ENCODE results near the gene LIPK.
"Not testable (repeated sequence)": the region's sequence is repeated elsewhere in the genome, so short reads cannot be mapped to it uniquely, and the experiment has no call there.

LIPK gene

GRCh38 chr10:88661018-88661417 is 45.0 kb upstream of the LIPK start:
- no peaks in the 10 kb centered on the region for H3K27me3 ChIP-seq (ENCODE audit: control insufficient read depth, insufficient read depth, low read length)
- no peak overlapping the region for H3K27ac ChIP-seq
- TF ChIP-seq, protein P1, sequence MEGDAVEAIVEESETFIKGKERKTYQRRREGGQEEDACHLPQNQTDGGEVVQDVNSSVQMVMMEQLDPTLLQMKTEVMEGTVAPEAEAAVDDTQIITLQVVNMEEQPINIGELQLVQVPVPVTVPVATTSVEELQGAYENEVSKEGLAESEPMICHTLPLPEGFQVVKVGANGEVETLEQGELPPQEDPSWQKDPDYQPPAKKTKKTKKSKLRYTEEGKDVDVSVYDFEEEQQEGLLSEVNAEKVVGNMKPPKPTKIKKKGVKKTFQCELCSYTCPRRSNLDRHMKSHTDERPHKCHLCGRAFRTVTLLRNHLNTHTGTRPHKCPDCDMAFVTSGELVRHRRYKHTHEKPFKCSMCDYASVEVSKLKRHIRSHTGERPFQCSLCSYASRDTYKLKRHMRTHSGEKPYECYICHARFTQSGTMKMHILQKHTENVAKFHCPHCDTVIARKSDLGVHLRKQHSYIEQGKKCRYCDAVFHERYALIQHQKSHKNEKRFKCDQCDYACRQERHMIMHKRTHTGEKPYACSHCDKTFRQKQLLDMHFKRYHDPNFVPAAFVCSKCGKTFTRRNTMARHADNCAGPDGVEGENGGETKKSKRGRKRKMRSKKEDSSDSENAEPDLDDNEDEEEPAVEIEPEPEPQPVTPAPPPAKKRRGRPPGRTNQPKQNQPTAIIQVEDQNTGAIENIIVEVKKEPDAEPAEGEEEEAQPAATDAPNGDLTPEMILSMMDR (IDR thresholded peaks at IDR 0.05) = no peak
- H3K36me3 ChIP-seq (ENCODE audit: control insufficient read depth, insufficient read depth, low read length) = no peaks in the 10 kb centered on the region
- H3K79me2 ChIP-seq = no peaks in the 10 kb centered on the region
- no peaks in the 10 kb centered on the region for H3K4me1 ChIP-seq
- H3K4me2 ChIP-seq (ENCODE audit: low read length) = no peak overlapping the region
- H3K4me3 ChIP-seq (ENCODE audit: low read depth, low read length) = no peak overlapping the region
- H2AFZ ChIP-seq = no peak overlapping the region
- no peaks in the 10 kb centered on the region for H3K9me3 ChIP-seq (ENCODE audit: control insufficient read depth, low read length)
- no peak overlapping the region for H3K9ac ChIP-seq

- TF ChIP-seq, protein P1 (IDR thresholded peaks at IDR 0.05) = no peak
- no peak overlapping the region for H3K4me3 ChIP-seq (ENCODE audit: low read depth, low read length)
- no peaks in the 10 kb centered on the region for H3K79me2 ChIP-seq
- no peak overlapping the region for H2AFZ ChIP-seq
- no peak overlapping the region for H3K9ac ChIP-seq
- no peaks in the 10 kb centered on the region for H3K36me3 ChIP-seq (ENCODE audit: control insufficient read depth, insufficient read depth, low read length)
- H3K9me3 ChIP-seq (ENCODE audit: control insufficient read depth, low read length) = no peaks in the 10 kb centered on the region
- H3K27ac ChIP-seq = no peak overlapping the region
- H3K4me1 ChIP-seq = no peaks in the 10 kb centered on the region
- H3K4me2 ChIP-seq (ENCODE audit: low read length) = no peak overlapping the region
- no peaks in the 10 kb centered on the region for H3K27me3 ChIP-seq (ENCODE audit: control insufficient read depth, insufficient read depth, low read length)
Measured at GRCh38 chr10:88661577-88661976, 44.5 kb upstream of the LIPK start.

DNA sequence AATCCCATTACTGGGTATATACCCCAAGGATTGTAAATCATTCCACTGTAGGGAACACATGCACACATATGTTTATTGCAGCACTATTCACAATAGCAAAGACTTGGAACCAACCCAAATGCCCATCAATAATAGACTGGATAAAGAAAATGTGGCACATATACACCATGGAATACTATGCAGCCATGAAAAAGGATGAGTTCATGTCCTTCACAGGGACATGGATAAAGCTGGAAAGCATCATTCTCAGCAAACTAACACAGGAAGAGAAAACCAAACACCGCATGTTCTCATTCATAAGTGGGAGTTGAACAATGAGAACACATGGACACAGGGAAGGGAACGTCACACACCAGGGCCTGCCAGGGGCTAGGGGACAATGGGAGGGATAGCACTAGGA is 42.9 kb upstream of the LIPK start:
- not testable (repeated sequence) for H3K27me3 ChIP-seq (ENCODE audit: control insufficient read depth, insufficient read depth, low read length); H3K36me3 ChIP-seq (ENCODE audit: control insufficient read depth, insufficient read depth, low read length); H3K79me2 ChIP-seq; H3K4me2 ChIP-seq (ENCODE audit: low read length); H3K9ac ChIP-seq; H3K27ac ChIP-seq; H2AFZ ChIP-seq; H3K9me3 ChIP-seq (ENCODE audit: control insufficient read depth, low read length); H3K4me3 ChIP-seq (ENCODE audit: low read depth, low read length); H3K4me1 ChIP-seq

DNA sequence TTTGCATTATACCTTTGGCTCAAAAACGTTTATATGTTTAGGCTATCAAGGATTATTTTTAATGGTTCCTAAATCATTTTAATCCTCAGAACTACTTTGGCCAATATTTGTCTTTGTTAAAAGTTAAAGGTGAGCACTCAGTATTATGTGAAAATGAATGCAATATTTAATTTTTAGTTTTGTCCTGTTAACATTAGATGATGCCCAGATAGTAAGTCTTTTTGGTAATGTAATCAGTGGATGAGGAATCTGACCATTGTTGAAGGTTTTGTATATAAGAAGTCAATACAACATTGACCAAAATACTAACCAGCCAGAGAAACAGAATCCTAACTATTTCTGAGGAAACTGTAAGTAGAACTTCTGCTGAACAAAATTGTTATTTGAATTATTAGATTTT is 41.9 kb upstream of the LIPK start, which contains the start of gene LIPF:
Gene LIPF (plus strand): TSS at position 301 of the 400 bp plus-strand sequence. CDS start 2,856 bp downstream, outside the sequence.
- Histone ChIP-seq H3K27ac (no peak within 1 kb of the TSS), H3K9ac (no peak within 1 kb of the TSS), H3K4me3 (ENCODE audit: low read depth, low read length) (no peak within 1 kb of the TSS), H3K9me3 (ENCODE audit: control insufficient read depth, low read length) (no peaks in the 10 kb centered on the region), H3K27me3 (ENCODE audit: control insufficient read depth, insufficient read depth, low read length) (no peaks in the 10 kb centered on the region), H3K4me1 (no peaks in the 10 kb centered on the region), H3K4me2 (ENCODE audit: low read length) (no peak within 1 kb of the TSS), H3K79me2 (no peaks in the 10 kb centered on the region), H3K36me3 (ENCODE audit: control insufficient read depth, insufficient read depth, low read length) (no peaks in the 10 kb centered on the region), H2AFZ (no peak within 1 kb of the TSS)
- TF ChIP-seq, protein P1 (IDR thresholded peaks at IDR 0.05) = no peak

DNA sequence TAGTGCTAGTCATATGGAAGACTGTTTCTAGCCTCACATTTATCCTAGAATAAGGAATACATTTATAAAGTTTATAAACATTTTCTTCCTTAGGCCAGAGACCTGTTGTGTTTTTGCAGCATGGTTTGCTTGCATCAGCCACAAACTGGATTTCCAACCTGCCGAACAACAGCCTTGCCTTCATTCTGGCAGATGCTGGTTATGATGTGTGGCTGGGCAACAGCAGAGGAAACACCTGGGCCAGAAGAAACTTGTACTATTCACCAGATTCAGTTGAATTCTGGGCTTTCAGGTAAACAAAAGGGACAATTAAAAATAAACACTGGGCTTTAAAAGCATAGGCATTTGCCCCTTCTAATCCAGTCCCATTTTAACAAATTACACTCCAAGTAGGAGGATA is 37.6 kb upstream of the LIPK start:
- Histone ChIP-seq H3K4me3 (ENCODE audit: low read depth, low read length) (no peak overlapping the region), H3K36me3 (ENCODE audit: control insufficient read depth, insufficient read depth, low read length) (no peaks in the 10 kb centered on the region), H3K27me3 (ENCODE audit: control insufficient read depth, insufficient read depth, low read length) (no peaks in the 10 kb centered on the region), H3K79me2 (no peaks in the 10 kb centered on the region), H3K4me1 (no peaks in the 10 kb centered on the region), H3K9me3 (ENCODE audit: control insufficient read depth, low read length) (no peaks in the 10 kb centered on the region), H3K27ac (no peak overlapping the region), H3K9ac (no peak overlapping the region), H3K4me2 (ENCODE audit: low read length) (no peak overlapping the region), H2AFZ (no peak overlapping the region)
- TF ChIP-seq, protein P1 (IDR thresholded peaks at IDR 0.05) = no peak

Measured in parathyroid adenoma (tissue), 2 donors.